Sigmoid colon (tissue), 7 donors: Measurements from ENCODE around the gene RPTOR. TPM values are rescaled to one million over a fixed set of nuclear protein-coding genes. Genes with fewer than 3 reads are reported as not detected.

ENCODE experiments used
- DNase-seq: peaks from one replicate; pipeline ENCODE4 v3.0.0-alpha.2; 2019
- H3K27ac ChIP-seq, 4 donors: fragments of 200-600 bp; sonication (generic); one replicate each; pipeline ENCODE4 v1.5.1; 2016 to 2019; ENCODE audit warnings: mild to moderate bottlenecking in 1 of 4
- H3K27me3 ChIP-seq, 3 donors: fragments of 200-600 bp; sonication (generic); one replicate each; pipeline ENCODE4 v1.5.1; 2019; ENCODE audit warnings: mild to moderate bottlenecking in 1 of 3
- H3K36me3 ChIP-seq, 4 donors: fragments of 200-600 bp; sonication (generic); one replicate each; pipeline ENCODE4 v1.5.1; 2016 to 2019
- H3K4me1 ChIP-seq, 4 donors: fragments of 200-600 bp; sonication (generic); one replicate each; pipeline ENCODE4 v1.5.1; 2017 to 2019
- H3K4me3 ChIP-seq, 4 donors: fragments of 200-600 bp; sonication (generic); one replicate each; pipeline ENCODE4 v1.5.1; 2017 to 2019; ENCODE audit warnings: mild to moderate bottlenecking in 2 of 4, moderate library complexity in 1 of 4
- H3K9me3 ChIP-seq, 4 donors: fragments of 200-600 bp in 3 of 4; sonication (generic) in 3 of 4; one replicate each; pipeline versions ENCODE4 v1.5.1 to v1.6.1; 2013 to 2019
- EP300 ChIP-seq, 4 donors: sonication (generic); formaldehyde crosslinking; IDR thresholded peaks; one replicate each; pipeline ENCODE4 v1.6.1; 2017; ENCODE audit warnings: antibody characterized with exemption in 4 of 4
- POLR2A ChIP-seq, 2 donors: fragments of 450-650 bp; IDR thresholded peaks; one replicate each; pipeline ENCODE4 v1.6.1; 2016; ENCODE audit warnings: antibody characterized with exemption in 2 of 2, mild to moderate bottlenecking in 2 of 2, moderate library complexity in 2 of 2
- POLR2AphosphoS5 ChIP-seq, 4 donors: sonication (generic); formaldehyde crosslinking; IDR thresholded peaks; one replicate each; pipeline ENCODE4 v1.6.1; 2017; ENCODE audit warnings: antibody characterized with exemption in 4 of 4
- WGBS, 2 donors: extraction: QIAGEN DNeasy Blood & Tissue Kit; methylation state at CpG; one replicate each; pipeline ENCODE4 v1.1.7; 2013; 5-methylcytosine and 5-hydroxymethylcytosine counted together
- intact Hi-C: fragments of 100-400 bp; cut with DNase I; formaldehyde crosslinking; loops from one replicate; pipeline ENCODE4 v1.15.1; 2023
- polyA plus RNA-seq, 3 donors: library from polyadenylated mRNA; stranded (reverse); fragments of 200-250 nt; gene quantifications; one replicate each; pipeline ENCODE4 v1.2.3, GENCODE V29; 2013
- total RNA-seq, 4 donors: library from RNA; depleted of rRNA; stranded (reverse); fragments of >200 nt; gene quantifications; one replicate each; pipeline ENCODE4 v1.1.0, GENCODE V29; 2016
- TF ChIP-seq, protein P1 (sequence below), 4 experiments: fragments of 450-650 bp in 3 of 4; fragments of 200-600 bp in 1 of 4; IDR thresholded peaks; one replicate each; pipeline ENCODE4 v1.5.1; 2016 to 2019; ENCODE audit warnings: antibody characterized with exemption in 4 of 4, mild to moderate bottlenecking in 3 of 4, moderate library complexity in 2 of 4
- donor health status: healthy with polysubstance abuse.
- donor health status: Bipolar disorder and iron deficiency.
- donor health status: healthy.

RPTOR gene, protein sequence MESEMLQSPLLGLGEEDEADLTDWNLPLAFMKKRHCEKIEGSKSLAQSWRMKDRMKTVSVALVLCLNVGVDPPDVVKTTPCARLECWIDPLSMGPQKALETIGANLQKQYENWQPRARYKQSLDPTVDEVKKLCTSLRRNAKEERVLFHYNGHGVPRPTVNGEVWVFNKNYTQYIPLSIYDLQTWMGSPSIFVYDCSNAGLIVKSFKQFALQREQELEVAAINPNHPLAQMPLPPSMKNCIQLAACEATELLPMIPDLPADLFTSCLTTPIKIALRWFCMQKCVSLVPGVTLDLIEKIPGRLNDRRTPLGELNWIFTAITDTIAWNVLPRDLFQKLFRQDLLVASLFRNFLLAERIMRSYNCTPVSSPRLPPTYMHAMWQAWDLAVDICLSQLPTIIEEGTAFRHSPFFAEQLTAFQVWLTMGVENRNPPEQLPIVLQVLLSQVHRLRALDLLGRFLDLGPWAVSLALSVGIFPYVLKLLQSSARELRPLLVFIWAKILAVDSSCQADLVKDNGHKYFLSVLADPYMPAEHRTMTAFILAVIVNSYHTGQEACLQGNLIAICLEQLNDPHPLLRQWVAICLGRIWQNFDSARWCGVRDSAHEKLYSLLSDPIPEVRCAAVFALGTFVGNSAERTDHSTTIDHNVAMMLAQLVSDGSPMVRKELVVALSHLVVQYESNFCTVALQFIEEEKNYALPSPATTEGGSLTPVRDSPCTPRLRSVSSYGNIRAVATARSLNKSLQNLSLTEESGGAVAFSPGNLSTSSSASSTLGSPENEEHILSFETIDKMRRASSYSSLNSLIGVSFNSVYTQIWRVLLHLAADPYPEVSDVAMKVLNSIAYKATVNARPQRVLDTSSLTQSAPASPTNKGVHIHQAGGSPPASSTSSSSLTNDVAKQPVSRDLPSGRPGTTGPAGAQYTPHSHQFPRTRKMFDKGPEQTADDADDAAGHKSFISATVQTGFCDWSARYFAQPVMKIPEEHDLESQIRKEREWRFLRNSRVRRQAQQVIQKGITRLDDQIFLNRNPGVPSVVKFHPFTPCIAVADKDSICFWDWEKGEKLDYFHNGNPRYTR (N-terminal part only)
- total RNA-seq (10 to 100 TPM; 22.9 to 68.7 (median 35.0) TPM), polyA plus RNA-seq (10 to 100 TPM in 1 of 3 donors, 1 to 10 TPM in 2; 3.7 to 20.6 (median 9.0) TPM)

DNA sequence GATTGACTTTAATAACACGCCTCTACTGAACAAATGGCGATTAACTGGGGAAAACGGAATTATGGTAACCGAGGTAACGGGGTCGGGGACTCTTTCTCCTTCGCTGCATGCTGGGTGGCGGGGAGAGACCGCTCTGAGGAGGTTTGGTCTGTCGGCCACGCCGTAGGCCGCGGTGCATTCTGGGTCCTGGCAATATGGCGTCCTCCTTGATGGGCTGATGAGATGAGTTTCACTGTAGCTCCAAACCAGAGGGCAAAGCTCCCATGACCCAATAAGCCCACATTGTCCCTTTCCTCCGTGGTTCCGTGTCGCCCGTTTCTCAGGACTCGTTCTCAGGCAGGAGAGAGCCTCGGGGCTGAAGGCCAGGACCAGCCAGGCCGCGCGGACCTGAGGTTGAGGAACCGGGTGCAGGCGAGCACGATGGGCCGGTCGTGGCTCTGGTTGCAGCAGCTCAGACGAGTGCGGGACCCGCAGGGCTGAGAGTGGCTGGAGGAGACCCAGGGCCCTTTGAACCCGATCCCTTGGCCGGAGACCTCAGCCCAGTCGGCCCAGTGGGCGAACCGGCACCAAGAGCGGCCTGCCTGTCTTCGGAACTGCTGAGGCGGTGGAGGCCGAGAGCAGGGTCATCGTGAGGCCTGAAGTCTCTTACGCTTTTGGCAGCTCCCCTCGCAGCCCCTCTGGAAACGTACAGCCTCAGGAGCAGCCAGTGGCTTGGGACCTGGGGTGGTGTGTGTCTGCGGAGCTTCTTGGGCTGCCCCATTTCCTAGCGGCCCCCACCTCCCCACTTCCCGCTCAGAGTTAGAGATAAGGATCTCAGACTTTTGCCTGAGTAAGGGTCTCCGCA is at the start of gene RPTOR:
RPTOR (plus strand) TSS at position 184 of the 844 bp plus-strand sequence. CDS start 792 bp downstream, outside the sequence.
- peak; percentile 49 to 87 (median 81) for TF ChIP-seq POLR2AphosphoS5 (IDR thresholded peaks at IDR 0.05)
- TF ChIP-seq EP300 (IDR thresholded peaks at IDR 0.05): peak in 1 of 4 donors; percentile 32
- TF ChIP-seq POLR2A (IDR thresholded peaks at IDR 0.05): no peak
- no peaks in the 10 kb centered on the region for H3K27me3 ChIP-seq
- H3K36me3 ChIP-seq: no peaks in the 10 kb centered on the region
- peak within 1 kb of the TSS; percentile 84 to 99 (median 90) for H3K4me3 ChIP-seq
- peak; percentile 93 for DNase-seq
- 0 to 1% methylated on average over 49 of the region's 49 CpGs for WGBS, 2 donors
- peaks cover 0 to 32% (median 23%) of the 10 kb centered on the region in 4 donors for H3K4me1 ChIP-seq
- no peaks in the 10 kb centered on the region for H3K9me3 ChIP-seq
- intact Hi-C loops: no loop called here
- H3K27ac ChIP-seq: peak within 1 kb of the TSS; percentile 77 to 89 (median 82)

DNA sequence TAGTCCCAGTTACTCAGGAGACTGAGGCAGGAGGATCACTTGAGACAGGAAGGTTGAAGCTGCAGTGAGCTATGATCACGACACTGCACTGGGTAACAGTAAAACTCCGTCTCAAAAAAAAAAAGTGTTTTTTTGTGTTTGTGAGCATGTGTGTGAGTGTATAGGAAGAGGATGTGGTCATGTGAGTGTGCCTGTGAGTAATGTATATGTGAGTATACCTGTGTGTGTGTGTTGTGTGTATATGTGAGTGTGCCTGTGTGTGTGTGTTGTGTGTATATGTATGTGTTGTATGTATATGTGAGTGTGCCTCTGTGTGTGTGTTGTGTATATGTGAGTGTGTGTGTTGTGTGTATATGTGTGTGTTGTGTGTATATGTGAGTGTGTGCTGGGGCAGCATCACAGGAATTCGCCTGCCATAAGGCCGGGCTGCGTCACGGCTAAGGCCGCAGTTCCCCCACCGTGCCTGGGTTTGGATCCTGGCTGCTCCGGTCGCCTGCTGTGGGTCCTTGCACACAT is 46.9 kb upstream of the RPTOR start:
- 74 to 75% methylated on average over 10 of the region's 10 CpGs for WGBS, 2 donors
- intact Hi-C loops: no loop called here
- TF ChIP-seq, protein P1, sequence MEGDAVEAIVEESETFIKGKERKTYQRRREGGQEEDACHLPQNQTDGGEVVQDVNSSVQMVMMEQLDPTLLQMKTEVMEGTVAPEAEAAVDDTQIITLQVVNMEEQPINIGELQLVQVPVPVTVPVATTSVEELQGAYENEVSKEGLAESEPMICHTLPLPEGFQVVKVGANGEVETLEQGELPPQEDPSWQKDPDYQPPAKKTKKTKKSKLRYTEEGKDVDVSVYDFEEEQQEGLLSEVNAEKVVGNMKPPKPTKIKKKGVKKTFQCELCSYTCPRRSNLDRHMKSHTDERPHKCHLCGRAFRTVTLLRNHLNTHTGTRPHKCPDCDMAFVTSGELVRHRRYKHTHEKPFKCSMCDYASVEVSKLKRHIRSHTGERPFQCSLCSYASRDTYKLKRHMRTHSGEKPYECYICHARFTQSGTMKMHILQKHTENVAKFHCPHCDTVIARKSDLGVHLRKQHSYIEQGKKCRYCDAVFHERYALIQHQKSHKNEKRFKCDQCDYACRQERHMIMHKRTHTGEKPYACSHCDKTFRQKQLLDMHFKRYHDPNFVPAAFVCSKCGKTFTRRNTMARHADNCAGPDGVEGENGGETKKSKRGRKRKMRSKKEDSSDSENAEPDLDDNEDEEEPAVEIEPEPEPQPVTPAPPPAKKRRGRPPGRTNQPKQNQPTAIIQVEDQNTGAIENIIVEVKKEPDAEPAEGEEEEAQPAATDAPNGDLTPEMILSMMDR (IDR thresholded peaks at IDR 0.05): no peak
- TF ChIP-seq EP300 (IDR thresholded peaks at IDR 0.05) (no peak), POLR2A (IDR thresholded peaks at IDR 0.05) (no peak), POLR2AphosphoS5 (IDR thresholded peaks at IDR 0.05) (no peak)
- peaks cover 0 to 2% (median 0%) of the 10 kb centered on the region in 3 donors for H3K27me3 ChIP-seq
- H3K36me3 ChIP-seq: no peaks in the 10 kb centered on the region
- no peaks in the 10 kb centered on the region for H3K9me3 ChIP-seq
- H3K4me1 ChIP-seq: peaks cover 3 to 44% (median 30%) of the 10 kb centered on the region in 4 donors
- no peak for DNase-seq
- peak overlapping the region in 2 of 4 donors; percentile 14 to 28 for H3K4me3 ChIP-seq
- H3K27ac ChIP-seq: peak overlapping the region in 3 of 4 donors; percentile 39 to 84 (median 80)

DNA sequence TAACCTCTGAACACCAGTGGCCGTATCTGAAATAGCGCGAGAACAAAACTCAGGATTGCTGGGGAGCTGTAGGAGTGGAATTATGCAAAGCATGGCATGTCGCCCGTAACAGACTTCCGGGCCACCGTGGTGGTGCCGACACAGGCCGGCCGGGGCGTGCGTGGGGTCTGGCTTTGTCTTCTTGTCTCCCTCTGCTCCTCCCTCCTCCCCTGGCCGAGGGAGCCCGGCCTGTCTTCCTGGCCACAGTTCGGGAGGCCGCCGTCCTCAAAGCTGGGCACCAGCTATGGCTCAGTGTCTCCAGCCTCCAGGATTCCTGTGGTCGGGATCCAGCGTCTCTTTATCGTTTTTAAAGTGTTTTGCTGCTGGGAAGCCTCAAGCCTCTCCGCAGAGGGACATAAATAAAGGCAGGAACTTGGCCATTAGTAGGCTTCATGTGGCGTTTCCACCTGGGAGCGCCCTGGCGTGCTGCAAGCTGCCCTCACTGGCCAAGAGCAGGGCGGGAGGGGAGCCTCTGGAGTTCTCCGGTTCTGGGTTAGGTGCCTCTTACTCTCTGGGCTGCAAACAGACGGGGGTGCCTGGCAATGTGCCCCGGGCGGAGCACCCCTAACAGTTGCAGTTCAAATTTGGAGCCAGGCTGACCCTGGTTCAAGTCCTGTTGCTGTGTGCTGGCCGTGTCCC is 46.3 kb upstream of the RPTOR start:
- peak; percentile 89 for DNase-seq
- WGBS, 2 donors: 54 to 63% methylated on average over 30 of the region's 30 CpGs
- intact Hi-C loops: no loop called here
- no peaks in the 10 kb centered on the region for H3K36me3 ChIP-seq
- H3K9me3 ChIP-seq: no peaks in the 10 kb centered on the region
- H3K27me3 ChIP-seq: no peaks in the 10 kb centered on the region
- peak overlapping the region in 3 of 4 donors; percentile 39 to 84 (median 80) for H3K27ac ChIP-seq
- H3K4me3 ChIP-seq: peak overlapping the region in 3 of 4 donors; percentile 1 to 28 (median 14)
- H3K4me1 ChIP-seq: peaks cover 3 to 46% (median 31%) of the 10 kb centered on the region in 4 donors
- TF ChIP-seq EP300 (IDR thresholded peaks at IDR 0.05) (no peak), POLR2AphosphoS5 (IDR thresholded peaks at IDR 0.05) (peak in 3 of 4 donors; percentile 27 to 55 (median 47))
- TF ChIP-seq, protein P1 (IDR thresholded peaks at IDR 0.05): no peak

DNA sequence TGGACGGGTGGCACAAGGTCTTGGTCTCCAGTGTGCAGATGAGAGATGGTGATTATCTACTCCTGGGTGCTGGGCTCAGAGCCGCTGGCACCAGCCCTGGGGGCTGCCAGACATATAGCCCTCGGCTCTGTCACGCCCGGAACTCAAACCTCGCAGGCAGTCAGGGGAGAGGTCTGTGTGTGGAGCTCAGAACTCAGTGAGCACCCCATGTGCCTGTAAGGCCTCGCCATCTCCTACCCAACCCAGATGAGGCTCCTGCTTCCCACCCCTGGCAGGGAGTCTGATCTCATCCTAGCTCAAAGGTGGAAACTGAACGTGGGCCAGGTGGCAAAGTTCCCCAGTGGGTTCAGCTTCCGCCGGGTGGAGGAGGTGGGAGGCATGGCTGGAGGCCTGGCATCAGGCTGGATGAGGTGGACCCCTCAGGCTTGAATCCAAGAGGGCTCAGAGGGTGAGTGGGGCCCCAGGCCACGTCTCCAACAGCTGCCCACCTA is 45.7 kb upstream of the RPTOR start:
- H3K4me1 ChIP-seq: peaks cover 3 to 46% (median 31%) of the 10 kb centered on the region in 4 donors
- no peaks in the 10 kb centered on the region for H3K9me3 ChIP-seq
- no peaks in the 10 kb centered on the region for H3K36me3 ChIP-seq
- TF ChIP-seq POLR2AphosphoS5 (IDR thresholded peaks at IDR 0.05): no peak
- no peak for TF ChIP-seq POLR2A (IDR thresholded peaks at IDR 0.05)
- TF ChIP-seq, protein P1 (IDR thresholded peaks at IDR 0.05): no peak
- TF ChIP-seq EP300 (IDR thresholded peaks at IDR 0.05): no peak
- DNase-seq: no peak
- H3K27me3 ChIP-seq: no peaks in the 10 kb centered on the region
- peak overlapping the region in 1 of 4 donors; percentile 28 for H3K4me3 ChIP-seq
- 68 to 78% methylated on average over 11 of the region's 11 CpGs for WGBS, 2 donors
- peak overlapping the region in 3 of 4 donors; percentile 39 to 84 (median 80) for H3K27ac ChIP-seq
- intact Hi-C loops: no loop called here
